HG02938 (cell line): ENCODE data around the gene MYO15B.

ENCODE experiments used
- ATAC-seq: cut with Tn5 transposase; IDR thresholded peaks from one replicate; pipeline ENCODE4 v1.9.1; 2021; ENCODE audit warnings: mild to moderate bottlenecking, moderate library complexity; ENCODE audit not compliant: unreplicated experiment

Gene MYO15B

GRCh38 chr17:75558666-75559530 is 28.7 kb upstream of the MYO15B start:
- ATAC-seq: no peak

DNA sequence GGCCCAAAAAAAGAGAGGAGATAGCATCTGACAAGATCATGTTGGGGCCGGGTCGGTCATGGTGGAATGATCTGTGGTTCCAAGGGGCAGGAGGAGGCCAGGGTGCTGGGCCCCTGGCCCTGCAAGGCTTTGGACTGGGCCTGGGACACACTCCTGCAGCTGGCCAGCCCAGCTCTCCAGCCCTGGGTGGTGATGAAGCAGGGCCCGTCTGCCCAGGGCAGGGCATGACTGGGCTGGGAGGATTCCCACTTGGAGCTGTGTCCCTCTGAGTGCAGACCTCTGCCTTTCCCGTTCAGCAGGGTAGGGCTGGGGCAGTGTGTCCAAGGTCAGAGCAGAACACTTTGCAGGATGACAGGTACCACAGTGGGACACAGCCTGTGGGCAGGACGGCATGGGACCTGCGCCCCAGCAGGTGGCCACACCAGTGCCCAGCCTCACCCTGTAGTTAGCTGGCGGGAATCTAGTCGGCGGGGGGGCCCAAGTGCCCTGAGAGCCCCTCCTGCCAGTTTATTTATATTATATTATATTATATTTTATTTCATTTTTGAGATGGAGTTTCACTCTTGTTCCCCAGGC is 27.6 kb upstream of the MYO15B start:
- ATAC-seq: no peak

DNA sequence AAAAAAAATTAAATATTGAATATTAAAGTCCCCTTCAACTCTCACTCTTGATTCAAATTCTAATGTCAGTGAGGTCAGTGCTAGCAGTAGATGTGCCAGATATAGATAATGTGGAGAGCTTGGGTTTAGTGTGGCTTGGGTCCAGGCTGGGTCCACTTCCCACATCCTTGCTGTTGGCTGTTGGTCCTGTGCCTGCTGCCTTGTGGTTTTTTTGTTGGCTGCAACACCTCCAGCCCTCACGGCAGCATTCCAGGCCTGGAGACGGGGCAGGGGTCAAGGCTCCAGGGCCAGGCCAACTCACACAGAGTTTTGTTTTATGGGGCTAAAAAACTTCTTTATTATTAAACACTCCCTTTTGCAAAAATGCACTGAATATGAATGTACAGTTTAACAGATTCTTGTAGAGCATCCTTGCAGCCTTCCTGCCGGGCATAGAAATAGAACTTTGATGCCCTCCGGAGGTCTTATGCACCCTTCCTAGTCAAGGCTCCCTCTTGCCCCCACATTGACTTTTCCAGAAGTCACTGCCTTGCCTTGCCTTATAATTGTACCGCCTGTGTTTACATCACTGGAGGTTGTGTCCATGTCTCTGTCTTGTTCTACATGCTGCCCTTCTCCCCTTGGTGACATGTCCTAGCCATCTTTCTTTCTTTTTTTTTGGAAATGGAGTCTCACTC is 25.5 kb upstream of the MYO15B start:
- no peak for ATAC-seq

GRCh38 chr17:75563063-75563758 is 24.4 kb upstream of the MYO15B start:
- no peak for ATAC-seq

DNA sequence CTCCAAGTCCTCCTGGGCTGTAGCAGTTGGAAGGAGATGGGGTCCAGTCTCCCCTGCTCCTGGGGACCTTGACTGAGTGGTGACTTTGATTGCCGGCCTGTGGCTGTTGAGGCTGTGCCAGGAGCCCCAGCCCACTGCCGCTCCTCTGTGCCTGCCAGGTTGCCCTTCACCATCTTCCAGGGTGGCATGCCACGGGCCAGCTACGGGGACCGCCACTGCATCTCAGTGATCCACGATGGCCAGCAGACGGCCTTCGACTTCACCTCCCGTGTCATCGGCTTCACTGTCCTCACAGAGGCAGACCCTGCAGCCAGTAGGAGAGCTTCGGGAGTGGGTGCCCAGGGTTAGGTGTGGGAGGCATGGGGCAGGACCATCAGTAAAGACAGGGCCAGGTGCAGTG is 23.4 kb upstream of the MYO15B start:
- ATAC-seq: no peak

GRCh38 chr17:75565066-75565465 is 22.5 kb upstream of the MYO15B start:
- ATAC-seq: no peak

- ATAC-seq: no peak
Observed at GRCh38 chr17:75565618-75566017, 22.0 kb upstream of the MYO15B start.

DNA sequence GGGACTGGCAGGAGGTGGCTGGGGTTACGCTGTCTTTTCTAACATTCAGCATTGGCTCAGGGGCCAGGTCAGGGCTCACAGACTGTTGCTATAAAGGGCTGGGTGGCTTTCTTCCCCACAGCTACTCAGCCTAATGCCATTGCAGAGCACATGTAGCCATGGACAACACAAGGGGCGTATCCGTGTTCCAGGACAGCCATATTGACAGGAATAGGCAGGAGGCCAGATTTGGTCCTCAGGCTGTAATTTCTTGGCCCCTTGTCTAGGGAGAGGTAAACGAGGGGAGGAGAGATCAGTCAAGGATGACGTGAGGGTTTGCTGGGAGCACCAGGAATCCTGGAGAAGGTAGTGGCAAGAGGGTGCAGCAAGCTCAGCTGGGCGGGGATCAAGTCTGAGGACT is 21.2 kb upstream of the MYO15B start:
- ATAC-seq: no peak

GRCh38 chr17:75566834-75567233 is 20.8 kb upstream of the MYO15B start:
- ATAC-seq: no peak

GRCh38 chr17:75568412-75569255 is 19.0 kb upstream of the MYO15B start:
- no peak for ATAC-seq

GRCh38 chr17:75570034-75570676 is 17.4 kb upstream of the MYO15B start:
- ATAC-seq: no peak

DNA sequence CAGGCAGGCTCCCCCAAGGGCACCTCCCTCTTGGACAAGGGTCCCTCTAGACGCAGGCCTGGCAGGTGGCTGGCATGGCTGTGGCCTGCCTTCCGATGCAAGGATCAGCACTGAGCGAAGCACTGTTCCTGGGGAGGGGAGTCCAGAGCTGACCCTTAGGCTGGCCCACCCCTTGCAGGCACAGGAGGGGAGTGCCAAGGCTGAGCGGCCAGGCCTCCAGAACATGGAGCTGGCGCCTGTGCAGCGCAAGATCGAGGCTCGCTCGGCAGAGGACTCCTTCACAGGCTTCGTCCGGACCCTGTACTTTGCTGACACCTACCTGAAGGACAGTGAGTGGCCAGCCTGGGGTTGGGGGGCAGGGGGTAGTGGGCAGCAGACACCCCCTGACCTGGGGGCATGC is 16.8 kb upstream of the MYO15B start:
- ATAC-seq: no peak

DNA sequence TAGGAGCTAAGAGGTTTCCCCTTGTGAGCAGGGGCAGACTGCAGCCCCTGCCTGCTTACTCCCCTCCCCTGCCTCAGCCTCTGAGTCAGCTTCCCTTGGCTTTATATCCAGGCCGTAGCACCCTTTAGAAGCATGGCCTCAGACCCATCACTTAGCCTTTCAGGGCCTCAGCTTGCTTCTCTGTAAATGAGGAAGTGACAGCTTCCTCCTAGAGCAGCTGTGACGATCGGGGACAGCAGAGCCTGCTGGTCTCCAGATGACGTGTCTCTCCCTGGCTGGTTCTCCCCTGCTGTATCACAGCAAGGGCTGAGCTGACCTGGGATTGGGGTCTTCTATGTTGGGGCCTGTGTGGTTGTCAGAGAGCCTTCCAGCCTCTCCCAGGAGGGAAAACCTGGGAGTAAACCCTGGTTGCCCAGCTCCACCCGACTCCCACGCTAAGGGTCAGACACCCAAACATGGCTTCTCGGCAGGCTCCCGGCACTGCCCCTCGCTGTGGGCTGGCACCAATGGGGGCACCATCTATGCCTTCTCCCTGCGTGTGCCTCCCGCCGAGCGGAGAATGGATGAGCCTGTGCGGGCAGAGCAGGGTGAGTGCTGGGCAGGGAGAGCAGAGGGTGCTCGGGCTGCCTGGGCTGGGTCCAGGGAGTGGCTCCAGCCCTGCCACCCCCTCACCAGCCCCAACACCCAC is 16.3 kb upstream of the MYO15B start:
- no peak for ATAC-seq

- no peak for ATAC-seq
Observed at GRCh38 chr17:75571885-75572215, 15.8 kb upstream of the MYO15B start.

DNA sequence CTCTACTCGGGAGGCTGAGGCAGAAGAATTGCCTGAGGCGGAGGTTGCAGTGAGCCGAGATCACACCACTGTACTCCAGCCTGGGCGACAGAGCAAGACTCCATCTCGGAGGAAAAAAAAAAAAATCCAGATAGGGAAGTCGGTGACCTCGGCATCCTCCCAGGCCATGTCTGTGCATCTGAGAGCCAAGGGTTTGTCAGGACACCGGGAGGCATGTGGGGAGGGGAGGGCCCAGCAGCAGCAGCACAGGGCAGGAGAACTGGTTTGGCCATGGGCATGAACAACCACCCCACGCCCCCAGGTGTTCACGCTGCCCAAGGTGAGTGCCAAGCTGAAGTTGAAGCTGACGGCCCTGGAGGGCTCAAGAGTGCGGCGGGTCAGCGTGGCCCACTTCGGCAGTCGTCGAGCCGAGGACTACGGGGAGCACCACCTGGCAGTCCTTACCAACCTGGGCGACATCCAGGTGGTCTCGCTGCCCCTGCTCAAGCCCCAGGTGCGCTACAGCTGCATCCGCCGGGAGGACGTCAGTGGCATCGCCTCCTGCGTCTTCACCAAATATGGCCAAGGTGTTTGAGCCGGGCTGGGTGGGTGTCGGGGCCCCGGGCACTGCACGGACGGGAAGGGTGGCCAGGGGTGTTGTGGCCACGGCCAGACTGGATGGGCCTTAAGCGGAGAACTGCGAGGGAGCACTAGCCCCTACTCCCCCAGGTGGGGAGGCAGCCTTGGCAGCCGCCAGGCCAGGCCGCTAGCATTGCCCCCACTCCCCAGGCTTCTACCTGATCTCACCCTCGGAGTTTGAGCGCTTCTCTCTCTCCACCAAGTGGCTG is 14.7 kb upstream of the MYO15B start:
- no peak for ATAC-seq

- ATAC-seq: no peak
Observed at GRCh38 chr17:75573540-75573957, 14.1 kb upstream of the MYO15B start.

DNA sequence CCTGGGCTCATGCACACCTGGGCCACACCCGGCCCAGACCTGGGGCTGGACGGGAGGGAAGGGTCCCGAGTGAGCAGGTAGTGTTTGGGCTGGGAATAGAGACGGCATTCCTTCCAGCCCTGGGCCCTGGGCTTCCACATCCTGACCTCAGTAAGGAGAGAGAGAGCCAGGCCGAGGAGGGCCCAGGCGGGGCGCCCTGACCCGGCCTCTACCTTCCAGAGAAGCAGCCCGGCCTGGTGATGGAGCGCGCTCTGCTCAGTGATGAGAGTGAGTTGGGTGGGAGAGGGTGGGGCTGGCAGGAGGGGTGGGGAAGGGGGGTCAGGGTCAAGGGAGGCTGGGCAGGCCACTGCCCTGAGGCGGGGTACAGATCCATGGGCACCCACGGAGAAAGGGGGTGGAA is 13.6 kb upstream of the MYO15B start:
- no peak for ATAC-seq

DNA sequence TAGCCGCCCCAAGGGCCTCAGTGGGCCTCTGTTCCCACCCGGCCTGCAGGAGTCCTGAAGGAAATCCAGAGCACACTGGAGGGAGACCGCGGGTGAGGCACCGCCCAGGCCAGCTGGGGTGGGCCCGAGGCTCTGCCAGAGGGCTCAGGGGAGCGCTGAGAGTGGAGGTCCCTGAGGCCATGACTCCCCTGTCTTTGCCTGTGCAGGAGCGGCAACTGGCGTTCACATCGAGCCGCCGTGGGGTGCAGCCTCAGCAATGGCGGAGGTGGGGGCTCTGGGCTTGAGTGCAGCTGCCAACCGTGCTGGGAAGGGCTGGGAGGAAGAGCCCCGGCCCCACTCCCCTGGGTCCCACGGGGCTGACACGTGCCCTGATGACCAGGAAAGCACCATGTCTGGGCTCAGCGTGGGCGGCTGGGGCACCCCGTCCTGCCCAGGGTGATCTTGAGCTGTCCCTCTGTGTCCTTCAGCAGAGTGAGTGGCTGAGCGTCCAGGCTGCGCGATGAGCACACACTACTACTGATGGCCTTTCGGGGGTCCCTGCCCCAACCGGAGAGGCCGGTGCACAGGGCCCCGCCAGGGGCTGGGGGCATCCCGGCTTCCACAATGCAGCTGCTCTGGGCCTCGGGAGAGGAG is 13.1 kb upstream of the MYO15B start:
- ATAC-seq: no peak
